GM12892 (cell line): ENCODE measurements around the gene TMPRSS7.

Experiments
- POLR2A ChIP-seq: IDR thresholded peaks from 2 replicates; pipeline ENCODE4 v1.6.1; 2011; ENCODE audit warnings: low read depth, low read length, control low read depth
- POLR2AphosphoS5 ChIP-seq: IDR thresholded peaks from 2 replicates; pipeline ENCODE4 v1.6.1; 2011; ENCODE audit warnings: low read depth, low read length, control low read depth

GRCh38 chr3:111986800-111987199, 47.7 kb upstream of the TMPRSS7 start:
- no peak for TF ChIP-seq POLR2AphosphoS5
- no peak for TF ChIP-seq POLR2A
